Prostate gland (tissue), 2 donors: ENCODE data around the gene PTK6. TPM values are rescaled to one million over a fixed set of nuclear protein-coding genes. Genes with fewer than 3 reads are reported as not detected.

Experiments used
- DNase-seq: peaks from one replicate; pipeline ENCODE4 v3.0.0-alpha.2; 2019; ENCODE audit warnings: low spot score
- H3K27ac ChIP-seq, 2 donors: fragments of 200-600 bp; sonication (generic); 2 replicates each; pipeline ENCODE4 v1.5.1; 2017 to 2019
- H3K27me3 ChIP-seq: fragments of 200-600 bp; sonication (generic); replicated peaks from 2 replicates; pipeline ENCODE4 v1.5.1; 2019; ENCODE audit not compliant: insufficient read depth
- H3K36me3 ChIP-seq, 2 donors: fragments of 200-600 bp; sonication (generic); 1 replicate in 1 of 2; 2 replicates in 1 of 2; pipeline versions ENCODE4 v1.5.1 to v1.8.1; 2017 to 2019
- H3K4me1 ChIP-seq: fragments of 200-600 bp; sonication (generic); replicated peaks from 2 replicates; pipeline ENCODE4 v1.5.1; 2019
- H3K4me3 ChIP-seq, 2 donors: fragments of 200-600 bp; sonication (generic); 2 replicates each; pipeline ENCODE4 v1.5.1; 2017 to 2019
- H3K9me3 ChIP-seq: fragments of 200-600 bp; sonication (generic); 2 replicates; pipeline ENCODE4 v1.5.1; 2017
- CTCF ChIP-seq, 4 experiments: fragments of 200-600 bp in 2 of 4; fragments of 450-650 bp in 2 of 4; sonication (generic) in 2 of 4; IDR thresholded peaks; 1 replicate in 3 of 4; 2 replicates in 1 of 4; pipeline ENCODE4 v1.5.1; 2016 to 2019; ENCODE audit warnings: antibody characterized with exemption in 4 of 4, mild to moderate bottlenecking in 2 of 4, moderate library complexity in 2 of 4
- POLR2A ChIP-seq: fragments of 450-650 bp; IDR thresholded peaks from one replicate; pipeline ENCODE4 v1.6.1; 2016; ENCODE audit warnings: antibody characterized with exemption, mild to moderate bottlenecking
- POLR2AphosphoS5 ChIP-seq: sonication (generic); formaldehyde crosslinking; IDR thresholded peaks from one replicate; pipeline ENCODE4 v1.6.1; 2017; ENCODE audit warnings: antibody characterized with exemption
- WGBS: methylation state at CpG from one replicate; pipeline ENCODE4 v1.1.5; 2018; 5-methylcytosine and 5-hydroxymethylcytosine counted together
- intact Hi-C: fragments of 100-400 bp; cut with DNase I; formaldehyde crosslinking; loops from one replicate; pipeline ENCODE4 v1.14.2; 2022
- total RNA-seq, 2 donors: library from RNA; depleted of rRNA; stranded (reverse); fragments of >200 nt; gene quantifications; one replicate each; pipeline ENCODE4 v1.1.0, GENCODE V29; 2016

Gene PTK6
- total RNA-seq, 2 donors from 2014 or later, result 0.77 to 1.1 TPM

GRCh38 chr20:63544958-63545516 lies 7.9 kb upstream of the PTK6 start:
- Histone ChIP-seq H3K27ac (no peak overlapping the region), H3K36me3 (no peaks in the 10 kb centered on the region), H3K9me3 (no peaks in the 10 kb centered on the region), H3K4me3 (no peak overlapping the region), H3K4me1 (no peaks in the 10 kb centered on the region), H3K27me3 (no peaks in the 10 kb centered on the region)
- no peak for DNase-seq
- intact Hi-C loops, result no loop called here
- TF ChIP-seq CTCF (IDR thresholded peaks at IDR 0.05) (no peak), POLR2A (no peak), POLR2AphosphoS5 (no peak)
- 54% methylated on average over 19 of the region's 19 CpGs for WGBS

- H3K4me3 ChIP-seq, result no peak overlapping the region
- no peaks in the 10 kb centered on the region for H3K36me3 ChIP-seq
- no peaks in the 10 kb centered on the region for H3K4me1 ChIP-seq
- DNase-seq, result no peak
- H3K27ac ChIP-seq, result no peak overlapping the region
- intact Hi-C loops, result no loop called here
- no peaks in the 10 kb centered on the region for H3K9me3 ChIP-seq
- TF ChIP-seq POLR2A (no peak), POLR2AphosphoS5 (no peak), CTCF (IDR thresholded peaks at IDR 0.05) (no peak)
- H3K27me3 ChIP-seq, result no peaks in the 10 kb centered on the region
- 74% methylated on average over 26 of the region's 27 CpGs for WGBS
These were observed 7.2 kb upstream of the PTK6 start for GRCh38 chr20:63544241-63544957.

GRCh38 chr20:63543733-63544132 lies 6.6 kb upstream of the PTK6 start:
- Histone ChIP-seq H3K9me3 (no peaks in the 10 kb centered on the region), H3K4me3 (no peak overlapping the region), H3K36me3 (no peaks in the 10 kb centered on the region), H3K27ac (no peak overlapping the region), H3K4me1 (no peaks in the 10 kb centered on the region), H3K27me3 (no peaks in the 10 kb centered on the region)
- no peak for TF ChIP-seq CTCF (IDR thresholded peaks at IDR 0.05)
- no peak for TF ChIP-seq POLR2AphosphoS5
- DNase-seq, result no peak
- WGBS, result 92% methylated on average over 6 of the region's 6 CpGs
- intact Hi-C loops, result no loop called here

GRCh38 chr20:63543131-63543530 lies 6.0 kb upstream of the PTK6 start:
- Histone ChIP-seq H3K36me3 (no peaks in the 10 kb centered on the region), H3K4me3 (no peak overlapping the region), H3K27me3 (no peaks in the 10 kb centered on the region), H3K4me1 (no peaks in the 10 kb centered on the region), H3K9me3 (no peaks in the 10 kb centered on the region), H3K27ac (no peak overlapping the region)
- intact Hi-C loops, result no loop called here
- no peak for DNase-seq
- 89% methylated on average over 9 of the region's 10 CpGs for WGBS
- TF ChIP-seq POLR2AphosphoS5 (no peak), CTCF (IDR thresholded peaks at IDR 0.05) (no peak), POLR2A (no peak)

- 79% methylated on average over 10 of the region's 10 CpGs for WGBS
- Histone ChIP-seq H3K27me3 (no peaks in the 10 kb centered on the region), H3K9me3 (no peaks in the 10 kb centered on the region), H3K36me3 (no peaks in the 10 kb centered on the region), H3K4me3 (no peak overlapping the region), H3K4me1 (no peaks in the 10 kb centered on the region), H3K27ac (peak overlapping the region in 1 of 2 donors; percentile 72)
- intact Hi-C loops, result no loop called here
- TF ChIP-seq POLR2A (no peak), CTCF (IDR thresholded peaks at IDR 0.05) (no peak), POLR2AphosphoS5 (no peak)
- DNase-seq, result no peak
These were observed 5.5 kb upstream of the PTK6 start for GRCh38 chr20:63542696-63543095.
